ENCODE data around the gene STOM.

The STOM gene

DNA sequence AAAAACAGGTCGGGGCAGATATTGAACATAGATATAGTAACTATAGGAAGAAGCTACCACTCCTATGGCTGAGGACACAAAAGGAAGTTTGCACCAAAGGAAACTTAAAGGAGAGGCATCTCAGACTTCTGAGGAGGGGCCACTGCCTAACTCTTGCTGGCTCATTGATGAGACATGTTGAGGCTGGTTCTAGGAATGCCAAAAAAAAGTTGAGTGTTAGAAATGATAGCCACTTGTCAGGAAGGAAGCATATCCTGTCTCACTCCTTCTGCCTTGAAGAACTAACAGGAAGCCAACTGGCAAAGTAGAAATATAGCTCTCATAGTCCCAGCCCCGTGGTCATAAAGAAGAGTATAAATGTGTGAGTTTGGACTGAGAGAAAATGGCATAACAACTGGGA lies 23.3 kb upstream of the STOM start:
- DNase-seq (ENCODE audit: extremely low spot score): no peak
- POLR2A ChIA-PET: no interaction called here
- CTCF ChIA-PET: interaction anchor here (0.7 to 0.9 kb wide), 2 partner anchors 17 to 73 kb away, joined by 3 to 4 read pairs; no protein-coding TSS in a partner anchor

DNA sequence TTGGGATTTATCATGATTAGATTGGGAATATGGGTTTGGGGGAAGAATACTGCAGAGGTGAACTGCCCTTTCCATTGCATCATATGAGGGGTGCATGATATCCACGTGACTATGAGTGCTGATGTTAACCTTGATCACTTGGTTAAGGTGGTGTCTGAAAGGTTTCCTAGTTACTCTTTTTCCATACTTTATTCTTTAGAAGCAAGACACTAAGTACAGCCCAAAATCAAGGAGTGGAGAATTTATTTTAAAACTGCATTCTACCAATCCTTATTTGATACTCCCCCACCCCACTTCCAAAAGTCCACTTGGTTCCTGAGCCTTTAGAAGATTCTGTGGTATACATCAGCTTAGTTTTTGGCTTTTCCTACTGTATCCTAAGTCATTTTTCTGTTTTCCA lies 20.3 kb upstream of the STOM start:
- TF ChIP-seq BHLHE40 (IDR thresholded peaks at IDR 0.05; ENCODE audit: borderline replicate concordance) (no peak), FOXA1 (IDR thresholded peaks at IDR 0.05) (no peak), TARDBP (IDR thresholded peaks at IDR 0.05) (no peak)
- POLR2A ChIA-PET: no interaction called here
- no peak for DNase-seq (ENCODE audit: extremely low spot score)
- CTCF ChIA-PET: interaction anchor here (0.6 kb wide), 1 partner anchor 17 kb away, joined by 3 read pairs; no protein-coding TSS in a partner anchor

More for the DNA sequence above, 23.3 kb upstream of the STOM start:
- TF ChIP-seq TARDBP (IDR thresholded peaks at IDR 0.05): no peak
- TF ChIP-seq FOXM1 (IDR thresholded peaks at IDR 0.05; ENCODE audit: borderline replicate concordance): no peak
- TF ChIP-seq L3MBTL2 (conservative IDR thresholded peaks at IDR 0.05): no peak
- no peak for TF ChIP-seq ELF4 (IDR thresholded peaks at IDR 0.05)
- no peak for TF ChIP-seq ZNF384 (IDR thresholded peaks at IDR 0.05)

DNA sequence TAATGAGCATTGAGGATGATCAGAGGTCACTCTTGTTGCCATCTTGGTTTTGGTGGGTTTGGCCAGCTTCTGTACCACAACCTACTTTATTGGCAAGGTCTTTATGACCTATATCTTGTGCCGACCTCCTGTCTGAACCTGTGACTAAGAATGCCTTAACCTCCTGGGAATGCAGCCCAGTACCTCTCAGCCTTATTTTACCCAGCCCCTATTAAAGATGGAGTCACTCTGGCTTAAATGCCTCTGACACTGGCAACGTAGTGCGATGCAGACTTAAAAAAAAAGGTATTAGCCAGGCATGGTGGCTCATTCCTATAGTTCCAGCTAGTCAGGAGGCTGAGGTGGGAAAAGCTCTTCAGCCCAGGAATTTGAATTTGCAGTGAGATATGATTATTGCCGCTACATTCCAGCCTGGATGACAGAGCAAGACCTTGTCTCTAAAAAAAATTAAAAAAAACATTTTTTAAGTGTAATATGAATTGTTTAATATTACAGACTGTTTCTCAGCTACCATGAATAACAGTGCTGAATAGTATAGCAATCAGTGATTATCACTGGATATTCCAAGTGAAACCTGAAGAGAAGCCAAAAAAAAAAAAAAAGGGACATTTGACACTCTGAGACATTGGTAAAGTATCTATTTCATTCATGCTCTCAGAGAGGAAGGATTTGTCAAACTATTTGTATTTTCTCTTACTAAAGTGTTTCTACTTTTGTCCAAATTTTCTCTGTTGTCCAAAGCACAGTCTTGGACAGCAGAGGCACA lies 18.3 kb upstream of the STOM start:
- TF ChIP-seq L3MBTL2 (conservative IDR thresholded peaks at IDR 0.05) (no peak), SP1 (IDR thresholded peaks at IDR 0.05) (no peak), FOXK2 (IDR thresholded peaks at IDR 0.05) (no peak), FOXM1 (IDR thresholded peaks at IDR 0.05; ENCODE audit: borderline replicate concordance) (no peak), ARNT (IDR thresholded peaks at IDR 0.05) (no peak), TARDBP (IDR thresholded peaks at IDR 0.05) (no peak), ELF4 (IDR thresholded peaks at IDR 0.05) (no peak), NFRKB (IDR thresholded peaks at IDR 0.05) (no peak), LEF1 (IDR thresholded peaks at IDR 0.05; ENCODE audit: borderline replicate concordance) (no peak), CTBP1 (IDR thresholded peaks at IDR 0.05; ENCODE audit: borderline replicate concordance) (no peak), FOXA1 (IDR thresholded peaks at IDR 0.05) (no peak), BHLHE40 (IDR thresholded peaks at IDR 0.05; ENCODE audit: borderline replicate concordance) (no peak), SUZ12 (IDR thresholded peaks at IDR 0.05) (no peak), HDGF (IDR thresholded peaks at IDR 0.05; ENCODE audit: borderline replicate concordance) (no peak), ZNF384 (IDR thresholded peaks at IDR 0.05) (no peak)
- TF ChIP-seq, protein P1, sequence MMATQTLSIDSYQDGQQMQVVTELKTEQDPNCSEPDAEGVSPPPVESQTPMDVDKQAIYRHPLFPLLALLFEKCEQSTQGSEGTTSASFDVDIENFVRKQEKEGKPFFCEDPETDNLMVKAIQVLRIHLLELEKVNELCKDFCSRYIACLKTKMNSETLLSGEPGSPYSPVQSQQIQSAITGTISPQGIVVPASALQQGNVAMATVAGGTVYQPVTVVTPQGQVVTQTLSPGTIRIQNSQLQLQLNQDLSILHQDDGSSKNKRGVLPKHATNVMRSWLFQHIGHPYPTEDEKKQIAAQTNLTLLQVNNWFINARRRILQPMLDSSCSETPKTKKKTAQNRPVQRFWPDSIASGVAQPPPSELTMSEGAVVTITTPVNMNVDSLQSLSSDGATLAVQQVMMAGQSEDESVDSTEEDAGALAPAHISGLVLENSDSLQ (IDR thresholded peaks at IDR 0.05): no peak
- ChIA-PET CTCF (interaction anchor here (1.3 kb wide), 1 partner anchor 69 kb away, joined by 11 read pairs; no protein-coding TSS in a partner anchor), POLR2A (no interaction called here)
- DNase-seq (ENCODE audit: extremely low spot score): no peak

DNA sequence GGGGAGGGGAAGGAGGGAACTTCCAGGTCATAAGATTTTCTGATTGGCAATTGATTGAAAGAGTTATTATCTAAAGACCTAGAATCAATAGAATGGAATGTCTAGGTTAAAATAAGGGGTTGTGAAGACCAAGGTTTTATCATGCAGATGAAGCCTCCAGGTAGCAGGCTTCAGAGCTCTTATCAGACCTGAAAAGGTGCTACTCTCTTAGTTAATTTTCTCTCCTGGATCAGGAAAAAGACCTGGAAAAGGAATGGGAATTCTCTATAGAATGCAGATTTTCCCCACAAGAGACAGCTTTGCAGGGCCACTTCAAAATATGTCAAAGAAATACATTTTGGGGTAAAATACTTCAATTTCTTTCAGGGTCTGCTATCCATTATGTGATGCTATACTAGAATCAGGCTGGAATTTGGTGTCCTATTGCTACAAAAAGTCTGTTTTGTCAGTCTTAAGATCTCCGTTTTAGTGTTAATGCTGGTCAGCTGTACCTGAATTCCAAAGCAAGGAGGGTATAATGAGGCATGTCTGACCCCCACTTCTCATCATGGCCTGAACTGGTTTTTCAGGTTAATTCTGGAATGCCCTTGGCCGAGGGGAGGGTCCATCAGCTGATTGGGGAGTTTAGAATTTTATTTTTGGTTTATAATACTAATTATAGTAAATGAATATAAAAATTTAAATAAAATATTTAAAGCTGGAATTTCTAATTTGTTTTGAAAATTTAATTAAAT lies 16.6 kb upstream of the STOM start:
- DNase-seq (ENCODE audit: extremely low spot score): no peak
- no peak for TF ChIP-seq ARNT (IDR thresholded peaks at IDR 0.05)
- TF ChIP-seq ZNF384 (IDR thresholded peaks at IDR 0.05): no peak
- TF ChIP-seq SP1 (IDR thresholded peaks at IDR 0.05): no peak
- TF ChIP-seq TARDBP (IDR thresholded peaks at IDR 0.05): no peak
- POLR2A ChIA-PET: interaction anchor here (1.2 kb wide), 1 partner anchor 119 kb away, joined by 3 read pairs; the partner anchor contains the start of gene GSN
- CTCF ChIA-PET: no interaction called here

DNA sequence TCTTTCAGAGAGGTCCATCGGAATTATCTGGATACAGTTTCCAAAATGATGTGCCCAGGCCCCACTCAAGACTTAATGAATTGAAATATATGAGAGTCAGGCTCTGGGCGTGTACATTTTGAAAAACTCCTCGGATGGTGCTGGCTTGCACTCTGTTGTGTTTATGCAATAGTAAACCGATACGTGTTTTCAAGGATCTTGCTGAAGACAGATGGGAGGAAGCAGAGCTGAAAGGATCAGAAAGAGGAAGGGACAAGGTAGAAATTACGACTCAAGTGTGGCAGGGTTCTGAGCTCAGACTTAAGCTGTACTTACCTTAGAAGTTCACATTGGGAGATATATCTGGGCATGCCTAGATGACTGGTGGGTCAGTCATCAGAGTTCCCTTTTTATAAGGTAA lies 13.7 kb upstream of the STOM start:
- TF ChIP-seq BHLHE40 (IDR thresholded peaks at IDR 0.05; ENCODE audit: borderline replicate concordance) (no peak), HDGF (IDR thresholded peaks at IDR 0.05; ENCODE audit: borderline replicate concordance) (no peak), FOXK2 (IDR thresholded peaks at IDR 0.05) (no peak), L3MBTL2 (conservative IDR thresholded peaks at IDR 0.05) (no peak), FOXA1 (IDR thresholded peaks at IDR 0.05) (no peak), CTBP1 (IDR thresholded peaks at IDR 0.05; ENCODE audit: borderline replicate concordance) (no peak)
- POLR2A ChIA-PET: no interaction called here
- no peak for DNase-seq (ENCODE audit: extremely low spot score)

DNA sequence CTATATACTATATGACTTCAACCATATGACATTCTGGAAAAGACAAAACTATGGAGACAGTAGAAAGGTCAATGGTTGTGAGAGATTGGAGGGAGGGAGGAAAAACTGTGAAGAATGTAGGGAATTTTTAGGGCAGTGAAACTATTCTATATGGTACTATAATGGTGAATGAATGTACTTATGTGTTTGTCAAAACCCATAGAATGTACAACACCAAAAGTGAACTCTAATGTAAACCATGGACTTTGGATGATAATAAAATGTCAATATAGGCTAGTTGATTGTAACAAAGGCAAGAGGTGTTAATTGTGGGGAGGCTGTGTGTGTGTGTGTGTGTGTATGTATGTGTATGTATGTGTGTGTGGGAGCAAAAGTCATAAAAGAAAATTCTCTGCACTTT lies 10.8 kb upstream of the STOM start:
- no peak for TF ChIP-seq FOXA1 (IDR thresholded peaks at IDR 0.05)
- TF ChIP-seq, protein P1 (IDR thresholded peaks at IDR 0.05): no peak
- TF ChIP-seq ZNF384 (IDR thresholded peaks at IDR 0.05): no peak
- no peak for DNase-seq (ENCODE audit: extremely low spot score)
- ChIA-PET CTCF (interaction anchor here (1.0 kb wide), 1 partner anchor 102 kb away, joined by 3 read pairs; no protein-coding TSS in a partner anchor), POLR2A (no interaction called here)

More for the DNA sequence above, 13.7 kb upstream of the STOM start:
- CTCF ChIA-PET: interaction anchor here (0.7 kb wide), 1 partner anchor 12 kb away, joined by 3 read pairs; no protein-coding TSS in a partner anchor

DNA sequence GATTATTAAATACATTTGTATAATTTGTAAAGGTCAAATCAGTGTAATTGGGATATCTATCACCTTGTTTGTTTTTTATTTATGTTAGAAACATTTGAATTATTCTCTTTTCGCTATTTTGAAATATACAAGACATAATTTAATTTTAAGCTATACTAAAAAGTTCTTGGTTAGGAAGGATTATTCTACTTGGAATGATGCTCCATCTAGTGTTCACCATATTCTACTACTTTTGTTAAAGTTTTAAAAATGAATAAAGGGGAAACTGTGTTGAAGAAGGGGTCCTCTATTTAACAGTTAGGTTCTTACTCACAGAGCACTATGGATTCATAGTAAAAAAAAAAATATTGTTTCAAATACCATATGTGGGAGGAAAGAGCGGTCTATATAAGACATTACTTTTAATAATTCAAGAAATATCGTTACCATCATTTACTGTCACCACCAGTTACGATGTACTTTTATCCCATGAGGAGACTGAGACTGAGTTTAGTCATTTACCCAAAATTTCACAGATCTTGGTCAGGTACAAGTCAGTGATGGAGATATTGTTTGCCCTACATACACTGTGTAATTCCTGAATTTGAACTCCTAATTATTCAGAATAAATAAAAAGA lies 6.3 kb upstream of the STOM start:
- TF ChIP-seq FOXA1 (IDR thresholded peaks at IDR 0.05) (no peak), ZNF384 (IDR thresholded peaks at IDR 0.05) (no peak), LEF1 (IDR thresholded peaks at IDR 0.05; ENCODE audit: borderline replicate concordance) (no peak), FOXK2 (IDR thresholded peaks at IDR 0.05) (no peak), ARNT (IDR thresholded peaks at IDR 0.05) (no peak), ELF4 (IDR thresholded peaks at IDR 0.05) (no peak), TARDBP (IDR thresholded peaks at IDR 0.05) (no peak), HDGF (IDR thresholded peaks at IDR 0.05; ENCODE audit: borderline replicate concordance) (no peak), BHLHE40 (IDR thresholded peaks at IDR 0.05; ENCODE audit: borderline replicate concordance) (no peak), NFRKB (IDR thresholded peaks at IDR 0.05) (no peak), SUZ12 (IDR thresholded peaks at IDR 0.05) (no peak)
- TF ChIP-seq, protein P1 (IDR thresholded peaks at IDR 0.05): no peak
- CTCF ChIA-PET: interaction anchor here (0.6 to 3.0 kb wide), 3 partner anchors 17 to 60 kb away, joined by 3 to 12 read pairs (median 5); no protein-coding TSS in a partner anchor
- POLR2A ChIA-PET: no interaction called here
- DNase-seq (ENCODE audit: extremely low spot score): no peak

Measured in HEK293T (cell line).